B cell (primary cell): ENCODE results near the gene RICTOR. TPM values are rescaled to one million over a fixed set of nuclear protein-coding genes. Genes with fewer than 3 reads are reported as not detected.

ENCODE experiments used
- ATAC-seq: fragments of 200-7000 bp; cut with Tn5 transposase; one replicate; pipeline ENCODE4 v1.10.0; 2021; ENCODE audit warnings: low read depth, mild to moderate bottlenecking, moderate number of reproducible peaks, moderate library complexity
- CTCF ChIA-PET: fragments of 350-600 bp; sonication (Branson Sonifier 250); formaldehyde crosslinking; loops from one replicate; lab custom pipeline; 2021; ENCODE audit warnings: antibody characterized with exemption, inconsistent platforms; lab: Charles Lee
- POLR2A ChIA-PET: fragments of 350-600 bp; sonication (Branson Sonifier 250); formaldehyde crosslinking; loops from one replicate; lab custom pipeline; 2021; ENCODE audit warnings: antibody characterized with exemption; lab: Charles Lee
- DNase-seq: peaks from one replicate; pipeline ENCODE4 v3.0.0; 2013
- H2AFZ ChIP-seq: 2 replicates; pipeline ENCODE4 v1.6.1; 2012; ENCODE audit warnings: mild to moderate bottlenecking, low read depth, low read length; ENCODE audit not compliant: insufficient read depth, poor library complexity, severe bottlenecking
- H3K27ac ChIP-seq, 2 donors: 1 replicate in 1 of 2; 2 replicates in 1 of 2; pipeline ENCODE4 v1.5.1; 2012 to 2013; ENCODE audit warnings: low read length in 2 of 2, mild to moderate bottlenecking in 2 of 2, moderate library complexity in 1 of 2
- H3K27me3 ChIP-seq, 4 experiments: fragments of 200-600 bp in 1 of 4; sonication (generic) in 1 of 4; replicated peaks in 1 of 4; 1 replicate in 2 of 4; 2 replicates in 2 of 4; pipeline versions ENCODE4 v1.6.1 to v1.7.0; 2013 to 2016; ENCODE audit warnings: low read length in 3 of 4, mild to moderate bottlenecking in 2 of 4, mixed read lengths in 1 of 4, moderate library complexity in 1 of 4; ENCODE audit not compliant: insufficient read depth in 4 of 4, control insufficient read depth in 3 of 4; ENCODE audit errors: control extremely low read depth in 1 of 4
- H3K36me3 ChIP-seq, 2 experiments: replicated peaks in 1 of 2; 1 replicate in 1 of 2; 2 replicates in 1 of 2; pipeline versions ENCODE4 v1.6.1 to v1.7.1; 2013; ENCODE audit warnings: low read length in 1 of 2; ENCODE audit not compliant: insufficient read depth in 2 of 2, control insufficient read depth in 1 of 2; ENCODE audit errors: control extremely low read depth in 1 of 2, extremely low read depth in 1 of 2
- H3K4me1 ChIP-seq, 2 donors: fragments of 200-600 bp in 1 of 2; sonication (generic) in 1 of 2; 1 replicate in 1 of 2; 2 replicates in 1 of 2; pipeline versions ENCODE4 v1.5.1 to v1.6.1; 2013 to 2017; ENCODE audit warnings: low read length in 2 of 2; ENCODE audit not compliant: control insufficient read depth in 2 of 2, insufficient read depth in 2 of 2
- H3K4me2 ChIP-seq: replicated peaks from 2 replicates; pipeline ENCODE3; 2012; ENCODE audit warnings: mild to moderate bottlenecking, low read depth, low read length; ENCODE audit not compliant: poor library complexity, severe bottlenecking
- H3K4me3 ChIP-seq, 5 experiments: fragments of 200-600 bp in 1 of 5; sonication (generic) in 1 of 5; 1 replicate in 3 of 5; 2 replicates in 2 of 5; pipeline versions ENCODE4 v1.5.1 to v1.7.0; 2011 to 2016; ENCODE audit warnings: low read length in 4 of 5, mild to moderate bottlenecking in 4 of 5, low read depth in 2 of 5, control low read depth in 1 of 5, moderate library complexity in 1 of 5; ENCODE audit not compliant: insufficient read depth in 1 of 5; ENCODE audit errors: control extremely low read depth in 1 of 5, extremely low read depth in 1 of 5
- H3K79me2 ChIP-seq: fragments of 200-600 bp; sonication (generic); one replicate; pipeline ENCODE4 v1.6.0; 2016; ENCODE audit warnings: low read length; ENCODE audit not compliant: control insufficient read depth, insufficient read depth
- H3K9ac ChIP-seq: fragments of 200-600 bp; sonication (generic); 2 replicates; pipeline ENCODE4 v1.6.1; 2017; ENCODE audit warnings: mild to moderate bottlenecking, low read length, moderate library complexity
- H3K9me3 ChIP-seq, 3 donors: one replicate each; pipeline versions ENCODE4 v1.6.1 to v1.7.1; 2013; ENCODE audit warnings: low read length in 2 of 3; ENCODE audit not compliant: control insufficient read depth in 2 of 3, insufficient read depth in 1 of 3; ENCODE audit errors: control extremely low read depth in 1 of 3
- H4K20me1 ChIP-seq: 2 replicates; pipeline ENCODE4 v1.6.0; 2012; ENCODE audit warnings: mild to moderate bottlenecking, low read length; ENCODE audit not compliant: insufficient read depth, control insufficient read depth, poor library complexity, severe bottlenecking
- H3K27ac Mint-ChIP-seq: one replicate; pipeline ENCODE4 v1.8.0; 2021; ENCODE audit warnings: mixed read lengths
- H3K27me3 Mint-ChIP-seq: one replicate; pipeline ENCODE4 v1.8.0; 2021; ENCODE audit warnings: mixed read lengths
- H3K4me1 Mint-ChIP-seq: one replicate; pipeline ENCODE4 v1.8.0; 2021; ENCODE audit warnings: mixed read lengths
- H3K4me3 Mint-ChIP-seq: one replicate; pipeline ENCODE4 v1.8.0; 2021; ENCODE audit warnings: mixed read lengths
- H3K9me3 Mint-ChIP-seq: one replicate; pipeline ENCODE4 v1.8.0; 2022; ENCODE audit warnings: mixed read lengths; ENCODE audit not compliant: insufficient read depth
- CTCF ChIP-seq: fragments of 200-600 bp; IDR thresholded peaks from one replicate; pipeline ENCODE4 v1.8.0; 2022; ENCODE audit warnings: antibody characterized with exemption, mild to moderate bottlenecking
- EZH2 ChIP-seq: IDR thresholded peaks from 2 replicates; pipeline ENCODE4 v1.6.1; 2012; ENCODE audit warnings: borderline replicate concordance, low read depth, mild to moderate bottlenecking, moderate library complexity, low read length; ENCODE audit not compliant: insufficient read depth, poor library complexity, severe bottlenecking
- WGBS: methylation state at CpG from one replicate; pipeline ENCODE4 v1.1.5; 2013; ENCODE audit warnings: missing lambda C conversion rate; ENCODE audit not compliant: insufficient coverage; 5-methylcytosine and 5-hydroxymethylcytosine counted together
- intact Hi-C: fragments of 100-400 bp; cut with micrococcal nuclease; formaldehyde crosslinking; loops from one replicate; pipeline ENCODE4 v1.10.0; 2022
- polyA plus RNA-seq: library from polyadenylated mRNA; depleted of rRNA; stranded (reverse); fragments of >200 nt; gene quantifications from 2 replicates; pipeline ENCODE4 v1.2.3, GENCODE V29; 2012
- total RNA-seq, 2 donors: library from RNA; stranded (reverse); fragments of 120-200 nt in 1 of 2; gene quantifications; 1 replicate in 1 of 2; 2 replicates in 1 of 2; pipeline versions ENCODE4 v1.2.3 to v1.2.4, GENCODE V29; 2013 to 2022

The RICTOR gene
- total and polyA plus RNA-seq, 2 donors (not counting 1 experiment from before 2014, with no cell fraction given): 15.4 to 84.3 TPM

GRCh38 chr5:38948501-38948900 is 125.7 kb downstream of the RICTOR start:
- TF ChIP-seq CTCF (no peak), EZH2 (no peak)
- Histone ChIP-seq H3K27ac (no peak overlapping the region), H3K27me3 (no peaks in the 10 kb centered on the region), H4K20me1 (no peaks in the 10 kb centered on the region), H3K4me1 (no peaks in the 10 kb centered on the region), H3K36me3 (peaks cover 7 to 79% of the 10 kb centered on the region in 2 experiments), H3K9ac (no peak overlapping the region), H3K4me2 (no peak overlapping the region), H3K79me2 (no peaks in the 10 kb centered on the region), H3K9me3 (no peaks in the 10 kb centered on the region), H2AFZ (no peak overlapping the region), H3K4me3 (no peak overlapping the region)
- ATAC-seq (no peak), DNase-seq (no peak)
- H3K4me3 Mint-ChIP-seq: no peak overlapping the region
- no peaks in the 10 kb centered on the region for H3K9me3 Mint-ChIP-seq
- H3K27ac Mint-ChIP-seq: no peak overlapping the region
- ChIA-PET POLR2A (no interaction called here), CTCF (interaction anchor here (0.8 to 3.0 kb wide), 3 partner anchors 9 to 507 kb away, joined by 3 to 8 read pairs (median 6); no protein-coding TSS in a partner anchor)
- intact Hi-C loops: no loop called here
- H3K4me1 Mint-ChIP-seq: no peaks in the 10 kb centered on the region
- H3K27me3 Mint-ChIP-seq: no peaks in the 10 kb centered on the region

GRCh38 chr5:38944282-38944681 is 129.9 kb downstream of the RICTOR start:
- H3K9ac ChIP-seq: no peak overlapping the region
- no peak overlapping the region for H3K27ac ChIP-seq
- H3K36me3 ChIP-seq: peaks cover 12 to 57% of the 10 kb centered on the region in 2 experiments
- Mint-ChIP-seq H3K27me3 (no peaks in the 10 kb centered on the region), H3K9me3 (no peaks in the 10 kb centered on the region), H3K4me3 (no peak overlapping the region), H3K4me1 (no peaks in the 10 kb centered on the region), H3K27ac (no peak overlapping the region)
- no CpG with 5 or more reads among the region's 4 CpGs for WGBS
- H3K27me3 ChIP-seq: no peaks in the 10 kb centered on the region
- DNase-seq (no peak), ATAC-seq (no peak)
- ChIA-PET CTCF (no interaction called here), POLR2A (no interaction called here)
- H3K4me1 ChIP-seq: no peaks in the 10 kb centered on the region
- no peak overlapping the region for H2AFZ ChIP-seq
- H3K4me3 ChIP-seq: no peak overlapping the region
- intact Hi-C loops: no loop called here
- TF ChIP-seq CTCF (no peak), EZH2 (no peak)
- no peaks in the 10 kb centered on the region for H3K79me2 ChIP-seq
- H3K9me3 ChIP-seq: no peaks in the 10 kb centered on the region
- no peak overlapping the region for H3K4me2 ChIP-seq
- H4K20me1 ChIP-seq: no peaks in the 10 kb centered on the region
